Rectal smooth muscle tissue (tissue), 1 donor: Measurements from ENCODE around the gene FRZB.
"Not testable (repeated sequence)": the region's sequence is repeated elsewhere in the genome, so short reads cannot be mapped to it uniquely, and the experiment has no call there.

Experiments used
- H3K27ac ChIP-seq: one replicate; pipeline ENCODE4 v1.7.0; 2013; ENCODE audit warnings: low read depth, low read length, inconsistent platforms
- H3K27me3 ChIP-seq: one replicate; pipeline ENCODE4 v1.7.0; 2013; ENCODE audit warnings: low read length; ENCODE audit not compliant: control insufficient read depth, insufficient read depth
- H3K36me3 ChIP-seq: one replicate; pipeline ENCODE4 v1.7.0; 2013; ENCODE audit warnings: low read length; ENCODE audit not compliant: control insufficient read depth, insufficient read depth
- H3K4me1 ChIP-seq: one replicate; pipeline ENCODE4 v1.7.0; 2013; ENCODE audit warnings: low read length; ENCODE audit not compliant: control insufficient read depth, insufficient read depth
- H3K4me3 ChIP-seq: one replicate; pipeline ENCODE4 v1.7.0; 2013; ENCODE audit warnings: low read length
- H3K9ac ChIP-seq: one replicate; pipeline ENCODE4 v1.7.0; 2013; ENCODE audit warnings: low read length

The FRZB gene

DNA sequence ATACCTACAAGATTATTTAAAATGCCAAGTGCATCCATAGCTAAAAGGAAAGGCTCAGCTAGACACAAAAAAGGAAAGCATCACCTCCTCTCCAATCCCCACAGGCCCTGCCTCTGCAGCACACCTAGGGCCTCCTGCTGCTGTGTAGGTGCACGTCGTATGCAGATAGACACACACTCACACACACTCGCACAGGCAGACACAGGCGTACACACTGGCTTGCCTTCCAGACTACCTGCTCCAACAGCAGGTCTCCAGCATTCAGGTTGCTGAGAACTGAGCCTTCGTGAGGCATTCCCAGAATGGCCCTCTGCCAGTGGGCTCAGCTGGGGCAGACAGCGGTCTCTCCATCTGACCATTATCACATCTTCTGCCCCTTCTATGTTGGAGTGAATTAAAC, 35.3 kb upstream of the FRZB start:
- no peaks in the 10 kb centered on the region for H3K4me1 ChIP-seq
- no peaks in the 10 kb centered on the region for H3K27me3 ChIP-seq
- no peak overlapping the region for H3K4me3 ChIP-seq
- no peaks in the 10 kb centered on the region for H3K36me3 ChIP-seq
- H3K9ac ChIP-seq, result no peak overlapping the region
- no peak overlapping the region for H3K27ac ChIP-seq

DNA sequence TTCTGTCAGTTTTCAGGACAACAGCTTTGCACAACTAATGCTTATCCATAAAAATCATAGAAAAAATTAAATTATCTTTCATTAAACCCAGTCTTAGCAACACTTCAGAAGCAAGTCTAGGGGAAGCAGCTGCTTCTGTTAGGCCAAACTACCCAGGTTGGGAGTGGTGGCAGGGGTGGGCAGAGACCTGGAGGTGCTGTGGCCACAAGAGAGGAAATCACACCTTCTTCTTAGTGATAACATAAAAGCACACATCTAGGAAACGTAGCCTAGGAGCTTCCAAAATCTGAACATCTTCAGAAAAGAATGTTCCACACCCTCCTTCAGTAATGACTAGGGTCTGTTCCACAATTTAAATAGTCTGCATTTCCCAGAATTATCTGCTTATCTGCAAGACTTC, 32.3 kb upstream of the FRZB start:
- Histone ChIP-seq H3K36me3 (no peaks in the 10 kb centered on the region), H3K9ac (no peak overlapping the region), H3K27me3 (no peaks in the 10 kb centered on the region), H3K27ac (no peak overlapping the region), H3K4me3 (no peak overlapping the region), H3K4me1 (no peaks in the 10 kb centered on the region)

DNA sequence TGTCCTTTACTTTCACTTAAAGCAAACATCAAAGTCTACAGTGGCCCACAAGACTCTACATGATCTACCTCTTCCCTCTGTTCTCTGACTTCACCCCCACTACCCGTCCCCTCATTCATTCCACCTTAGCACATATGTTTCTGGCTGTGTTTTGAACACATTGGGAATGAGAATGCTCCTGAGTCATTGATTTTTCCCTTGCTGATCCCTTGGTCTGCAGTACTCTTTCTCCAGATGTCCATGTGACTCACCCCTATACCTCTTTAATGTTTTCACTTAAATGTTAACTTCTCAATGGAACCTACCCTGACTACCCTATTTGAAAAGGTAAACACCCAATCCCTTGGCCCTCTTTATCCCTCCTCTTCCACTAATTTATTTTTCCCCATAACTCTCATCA, 30.7 kb upstream of the FRZB start:
- H3K4me1 ChIP-seq, result no peaks in the 10 kb centered on the region
- no peaks in the 10 kb centered on the region for H3K27me3 ChIP-seq
- no peaks in the 10 kb centered on the region for H3K36me3 ChIP-seq
- H3K9ac ChIP-seq, result no peak overlapping the region
- H3K4me3 ChIP-seq, result no peak overlapping the region
- no peak overlapping the region for H3K27ac ChIP-seq

DNA sequence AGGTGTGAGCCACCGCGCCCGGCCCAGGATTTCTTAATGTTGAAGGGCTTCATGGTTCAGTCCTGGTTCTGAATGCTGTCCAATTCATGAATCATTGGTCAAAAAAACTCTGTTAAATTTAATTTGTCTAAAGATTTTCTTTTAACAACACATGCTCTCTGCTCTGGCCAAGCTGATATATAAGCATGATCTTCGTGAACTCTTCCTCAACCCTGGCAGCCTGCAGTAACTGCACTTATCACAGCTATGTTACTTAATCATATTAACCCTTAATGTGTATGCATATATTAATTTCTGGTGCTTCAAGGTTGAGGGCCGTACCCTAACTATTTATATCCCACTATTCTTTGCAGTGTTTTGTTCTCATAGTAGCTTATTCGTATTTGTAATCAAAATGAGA, 29.4 kb upstream of the FRZB start:
- no peak overlapping the region for H3K27ac ChIP-seq
- H3K27me3 ChIP-seq, result no peaks in the 10 kb centered on the region
- no peak overlapping the region for H3K9ac ChIP-seq
- no peak overlapping the region for H3K4me3 ChIP-seq
- no peaks in the 10 kb centered on the region for H3K4me1 ChIP-seq
- no peaks in the 10 kb centered on the region for H3K36me3 ChIP-seq

DNA sequence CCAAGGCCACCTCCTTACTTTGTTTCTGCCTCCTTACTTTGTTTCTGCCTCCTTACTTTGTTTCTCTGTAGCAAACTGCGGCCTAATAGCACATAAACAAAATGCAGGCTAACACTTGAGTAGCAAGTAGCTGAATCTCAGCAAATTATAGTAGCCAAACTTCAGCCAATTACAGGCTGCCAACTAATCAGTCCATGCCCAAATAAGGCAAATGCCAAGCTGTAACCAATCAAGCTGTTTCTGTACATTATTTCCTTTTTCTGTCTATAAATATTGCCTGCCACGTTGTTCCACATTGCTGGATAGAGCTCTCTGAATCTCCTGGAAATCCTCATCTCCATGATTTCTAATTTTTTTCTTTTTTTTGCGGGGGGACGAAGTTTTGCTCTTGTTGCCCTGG, 28.7 kb upstream of the FRZB start:
- Histone ChIP-seq H3K27ac (no peak overlapping the region), H3K4me1 (no peaks in the 10 kb centered on the region), H3K9ac (no peak overlapping the region), H3K36me3 (no peaks in the 10 kb centered on the region), H3K4me3 (no peak overlapping the region), H3K27me3 (no peaks in the 10 kb centered on the region)

DNA sequence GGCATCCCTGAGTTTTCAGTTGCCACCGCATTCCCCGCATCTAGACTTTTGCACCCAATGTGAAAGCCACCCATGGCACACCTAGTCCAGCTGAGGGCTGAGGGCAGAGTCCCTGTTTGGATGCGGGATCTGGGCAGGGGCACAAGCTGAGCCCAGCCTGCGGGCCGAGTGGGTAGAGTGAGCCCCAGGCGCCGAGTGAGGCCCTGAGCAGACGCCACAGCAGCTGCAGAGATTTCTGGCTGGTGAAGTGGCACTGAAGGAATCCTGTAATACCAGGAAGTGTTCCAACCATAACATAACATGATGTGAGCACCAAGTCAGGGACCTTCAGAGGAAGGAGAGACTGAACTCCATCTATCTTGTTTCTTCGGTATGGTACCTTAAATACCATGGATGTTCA, 27.7 kb upstream of the FRZB start:
- Histone ChIP-seq H3K4me3 (no peak overlapping the region), H3K27ac (no peak overlapping the region), H3K4me1 (no peaks in the 10 kb centered on the region), H3K9ac (no peak overlapping the region), H3K36me3 (no peaks in the 10 kb centered on the region), H3K27me3 (no peaks in the 10 kb centered on the region)

DNA sequence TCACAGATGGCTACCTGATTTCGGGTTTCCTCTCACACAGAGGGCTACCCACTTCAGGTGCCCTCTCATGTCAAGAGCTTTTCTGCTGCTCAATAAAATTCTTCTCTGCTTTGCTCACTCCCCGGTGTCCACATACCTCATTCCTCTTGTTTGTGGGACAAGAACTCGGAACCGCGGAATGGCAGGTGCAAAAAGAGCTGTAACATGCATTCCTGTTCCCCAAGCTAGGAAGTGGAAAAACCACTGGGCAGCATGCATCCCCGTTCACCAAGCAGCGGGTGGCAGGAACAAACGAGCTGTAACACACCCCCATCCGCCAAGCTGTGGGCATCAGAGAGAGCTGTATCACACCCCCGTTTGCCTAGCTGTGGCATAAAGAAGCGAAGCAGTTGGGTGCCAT, 27.2 kb upstream of the FRZB start:
- no peak overlapping the region for H3K9ac ChIP-seq
- H3K27me3 ChIP-seq, result no peaks in the 10 kb centered on the region
- no peaks in the 10 kb centered on the region for H3K4me1 ChIP-seq
- no peak overlapping the region for H3K4me3 ChIP-seq
- no peaks in the 10 kb centered on the region for H3K36me3 ChIP-seq
- no peak overlapping the region for H3K27ac ChIP-seq

DNA sequence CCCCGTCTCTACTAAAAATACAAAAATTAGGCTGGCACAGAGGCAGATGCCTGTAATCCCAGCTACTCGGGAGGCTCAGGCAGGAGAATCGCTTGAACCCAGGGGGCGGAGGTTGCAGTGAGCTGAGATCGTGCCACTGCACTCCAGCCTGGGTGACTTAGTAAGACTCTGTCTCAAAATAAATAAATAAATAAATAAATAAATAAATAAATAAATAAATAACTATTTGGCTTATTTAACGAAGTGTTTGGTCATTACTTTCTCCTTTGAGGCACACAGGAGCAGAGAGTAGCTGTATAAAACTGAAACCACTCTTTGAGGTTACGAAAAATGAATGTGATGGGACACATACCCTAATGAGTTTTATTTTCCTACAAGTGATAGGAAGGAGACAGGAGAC, 26.6 kb upstream of the FRZB start:
- H3K4me3 ChIP-seq, H3K27me3 ChIP-seq, H3K4me1 ChIP-seq, H3K27ac ChIP-seq, H3K9ac ChIP-seq, H3K36me3 ChIP-seq: not testable (repeated sequence)

DNA sequence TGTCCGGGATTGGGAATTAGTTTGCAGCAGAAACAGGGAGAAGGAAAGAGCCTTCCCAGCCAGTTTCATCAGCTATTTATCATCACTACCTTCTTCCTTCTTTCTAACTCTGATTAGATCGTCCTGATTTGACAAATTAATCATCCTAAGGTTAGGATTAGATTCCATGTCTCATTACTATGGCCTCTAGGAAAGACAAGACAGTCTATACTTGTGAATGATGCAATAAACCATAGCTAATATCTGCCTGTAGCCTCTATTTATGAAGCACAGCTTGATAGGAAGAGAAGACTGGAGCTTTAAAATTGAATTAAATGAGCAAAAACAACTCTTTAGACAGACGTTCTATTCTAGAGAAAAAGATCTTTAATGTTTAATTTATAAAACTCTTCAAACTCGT, 25.2 kb upstream of the FRZB start:
- Histone ChIP-seq H3K36me3 (no peaks in the 10 kb centered on the region), H3K27me3 (no peaks in the 10 kb centered on the region), H3K27ac (no peak overlapping the region), H3K4me1 (no peaks in the 10 kb centered on the region), H3K4me3 (no peak overlapping the region), H3K9ac (no peak overlapping the region)

DNA sequence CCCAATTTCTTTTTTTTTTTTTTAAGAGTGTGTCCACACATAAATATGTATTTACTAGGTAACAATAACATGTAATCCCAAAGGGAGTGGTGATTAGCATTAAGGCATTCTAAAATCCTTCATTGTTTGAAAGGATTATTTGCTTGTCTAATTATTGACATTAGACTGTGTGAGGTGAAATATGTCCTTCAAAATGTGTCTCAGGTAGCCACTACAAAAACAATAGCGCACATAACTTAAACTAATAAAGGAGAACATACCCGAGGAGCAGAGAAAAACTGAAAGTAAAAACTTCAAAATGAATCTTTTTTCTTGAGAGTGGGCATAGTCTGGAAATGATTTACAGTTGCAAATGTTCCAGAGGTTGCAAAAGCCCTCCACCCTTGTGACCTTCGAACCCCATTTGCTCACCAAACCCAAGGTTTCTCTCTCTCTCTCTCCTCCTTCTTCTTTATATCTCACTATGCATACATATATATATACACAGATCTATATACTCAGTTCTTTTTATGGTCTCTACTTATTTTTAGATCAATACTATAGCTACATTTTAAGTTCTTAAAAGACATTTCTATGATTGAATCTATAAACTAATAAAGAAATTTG, 24.4 kb upstream of the FRZB start:
- H3K4me1 ChIP-seq, result no peaks in the 10 kb centered on the region
- no peak overlapping the region for H3K27ac ChIP-seq
- H3K4me3 ChIP-seq, result no peak overlapping the region
- no peaks in the 10 kb centered on the region for H3K36me3 ChIP-seq
- no peak overlapping the region for H3K9ac ChIP-seq
- H3K27me3 ChIP-seq, result no peaks in the 10 kb centered on the region

DNA sequence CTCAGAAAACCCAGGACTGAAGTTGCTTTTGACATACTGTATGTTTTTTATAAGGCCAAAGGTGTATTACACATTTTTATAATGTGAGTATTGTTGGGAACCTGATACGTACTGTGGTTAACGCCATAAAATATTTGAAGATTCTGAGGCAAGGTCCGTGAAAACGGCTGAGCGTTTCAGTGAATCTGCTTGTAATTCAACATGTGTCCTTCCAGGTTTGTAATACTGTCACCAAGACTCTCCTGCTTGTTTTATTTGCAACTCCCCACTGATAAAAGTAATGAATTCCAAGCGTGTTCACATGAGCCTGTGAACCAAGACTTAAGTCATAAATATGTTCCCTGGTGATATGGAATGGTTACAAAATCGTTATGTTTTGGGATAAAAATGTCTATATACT, 23.9 kb upstream of the FRZB start:
- Histone ChIP-seq H3K9ac (no peak overlapping the region), H3K4me3 (no peak overlapping the region), H3K27me3 (no peaks in the 10 kb centered on the region), H3K4me1 (no peaks in the 10 kb centered on the region), H3K27ac (no peak overlapping the region), H3K36me3 (no peaks in the 10 kb centered on the region)

DNA sequence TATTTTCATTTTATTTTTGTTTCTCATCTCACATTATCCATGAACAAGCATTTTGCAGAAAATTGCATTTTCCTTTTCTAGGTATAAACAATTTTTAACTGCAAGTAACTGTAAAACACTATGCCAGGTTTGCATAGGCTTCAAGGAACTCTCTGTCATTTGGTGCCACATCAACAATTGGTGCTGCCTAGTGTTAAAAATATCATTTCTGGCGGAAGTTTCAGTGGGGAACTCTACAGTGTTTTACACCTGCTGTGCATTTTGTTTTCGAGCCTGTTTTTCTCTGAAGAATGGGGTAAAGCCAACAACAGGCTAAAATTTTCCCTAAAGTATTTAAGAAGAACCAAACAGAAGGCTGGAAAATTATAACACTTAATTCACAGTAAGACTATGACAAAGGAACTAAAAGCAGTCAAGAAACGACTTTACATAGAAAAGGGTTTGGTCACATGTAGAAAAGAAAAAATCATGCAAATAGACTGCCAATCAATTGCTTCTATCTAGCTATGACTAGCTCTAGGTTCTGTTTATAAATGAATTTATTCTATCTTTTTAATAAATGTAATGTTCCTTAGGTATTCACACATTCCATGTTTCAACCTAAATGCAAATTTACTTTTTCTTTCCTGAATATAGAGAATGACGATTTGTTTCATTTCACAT, 21.4 kb upstream of the FRZB start:
- Histone ChIP-seq H3K27me3 (no peaks in the 10 kb centered on the region), H3K27ac (no peak overlapping the region), H3K9ac (no peak overlapping the region), H3K4me3 (no peak overlapping the region), H3K4me1 (no peaks in the 10 kb centered on the region), H3K36me3 (no peaks in the 10 kb centered on the region)

DNA sequence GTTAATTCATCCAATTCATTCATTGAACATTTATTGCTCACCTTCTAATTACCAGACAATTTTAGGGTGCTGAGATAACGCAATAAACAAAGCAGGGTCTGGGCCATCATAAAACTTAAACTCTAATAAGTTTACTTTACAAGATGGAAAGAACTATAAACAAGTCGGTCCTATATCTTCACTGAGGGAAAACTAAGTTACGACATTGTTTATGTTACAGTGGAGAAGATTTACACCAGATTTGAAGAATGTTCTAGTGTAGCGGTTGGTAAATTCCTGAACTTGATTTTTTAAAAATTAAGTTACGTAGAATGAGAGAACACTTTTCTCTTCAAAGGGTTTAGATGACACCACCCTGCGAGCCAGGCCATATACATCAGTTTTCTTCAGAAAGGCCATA, 20.7 kb upstream of the FRZB start:
- no peak overlapping the region for H3K4me3 ChIP-seq
- H3K27ac ChIP-seq, result no peak overlapping the region
- H3K9ac ChIP-seq, result no peak overlapping the region

More for the DNA sequence above, 20.7 kb upstream of the FRZB start:
- Histone ChIP-seq H3K36me3 (no peaks in the 10 kb centered on the region), H3K27me3 (no peaks in the 10 kb centered on the region), H3K4me1 (no peaks in the 10 kb centered on the region)
